ENCODE data around the gene VASP. TPM values are rescaled to one million over a fixed set of nuclear protein-coding genes. Genes with fewer than 3 reads are reported as not detected.

VASP gene
- total and polyA plus RNA-seq, 2 of the 13 experiments (the other 11 are each of a cell fraction or from before 2014, with no cell fraction given), result 41.8 to 67.1 TPM

GRCh38 chr19:45523642-45524256 is 16.5 kb downstream of the VASP start (continued):
- TF ChIP-seq FOXP4 (CRISPR knock-in tag; IDR thresholded peaks at IDR 0.05) (no peak), ZFP91 (CRISPR knock-in tag; IDR thresholded peaks at IDR 0.05; ENCODE audit: borderline replicate concordance) (0 out of 2 replicates have a peak, but pooled peaks have one; percentile 13), ZNF414 (CRISPR knock-in tag; IDR thresholded peaks at IDR 0.05) (0 out of 2 replicates have a peak, but pooled peaks have one; percentile 34), KAT7 (CRISPR knock-in tag; IDR thresholded peaks at IDR 0.05; ENCODE audit: borderline replicate concordance) (no peak), KLF11 (CRISPR knock-in tag; IDR thresholded peaks at IDR 0.05) (0 out of 2 replicates have a peak, but pooled peaks have one; percentile 55), RFXANK (CRISPR knock-in tag; IDR thresholded peaks at IDR 0.05) (no peak), POGK (CRISPR knock-in tag; conservative IDR thresholded peaks at IDR 0.05) (peak; percentile 40; the same call in 1 of the 2 replicates), ZNF687 (CRISPR knock-in tag; IDR thresholded peaks at IDR 0.05) (0 out of 2 replicates have a peak, but pooled peaks have one; percentile 25), ZNF331 (CRISPR knock-in tag; IDR thresholded peaks at IDR 0.05) (0 out of 2 replicates have a peak, but pooled peaks have one; percentile 19), NR2C2 (CRISPR knock-in tag; IDR thresholded peaks at IDR 0.05; ENCODE audit: borderline replicate concordance) (0 out of 2 replicates have a peak, but pooled peaks have one; percentile 26), ZNF264 (CRISPR knock-in tag; IDR thresholded peaks at IDR 0.05) (no peak), NR2F2 (IDR thresholded peaks at IDR 0.05; ENCODE audit: borderline replicate concordance, low read depth) (no peak)
